IPS-20b (cell line): ENCODE measurements around the gene NDUFS4.

Experiments used
- H3K27ac ChIP-seq: one replicate; pipeline ENCODE4 v1.5.1; 2013; ENCODE audit warnings: low read length
- H3K27me3 ChIP-seq: 2 replicates; pipeline ENCODE4 v1.6.1; 2013; ENCODE audit warnings: mild to moderate bottlenecking, low read length, inconsistent platforms; ENCODE audit not compliant: insufficient read depth
- H3K36me3 ChIP-seq: 2 replicates; pipeline ENCODE4 v1.6.1; 2013; ENCODE audit warnings: low read depth, mild to moderate bottlenecking, inconsistent platforms, low read length, moderate library complexity; ENCODE audit not compliant: insufficient read depth
- H3K4me1 ChIP-seq: 2 replicates; pipeline ENCODE4 v1.6.1; 2013; ENCODE audit warnings: mild to moderate bottlenecking, control low read depth, inconsistent platforms, low read length, moderate library complexity; ENCODE audit not compliant: insufficient read depth
- H3K4me3 ChIP-seq: 2 replicates; pipeline ENCODE4 v1.5.1; 2013; ENCODE audit warnings: mild to moderate bottlenecking, low read length, inconsistent platforms
- H3K9ac ChIP-seq: 2 replicates; pipeline ENCODE4 v1.6.1; 2013; ENCODE audit warnings: low read depth, mild to moderate bottlenecking, inconsistent platforms, low read length, moderate library complexity
- H3K9me3 ChIP-seq: 2 replicates; pipeline ENCODE4 v1.6.1; 2013; ENCODE audit warnings: mild to moderate bottlenecking, low read depth, low read length, inconsistent platforms; ENCODE audit not compliant: insufficient read depth

NDUFS4 gene

GRCh38 chr5:53575101-53575500 is 14.7 kb downstream of the NDUFS4 start:
- Histone ChIP-seq H3K27ac (no peak overlapping the region), H3K4me1 (peaks cover 3% of the 10 kb centered on the region), H3K9ac (no peak overlapping the region), H3K36me3 (no peaks in the 10 kb centered on the region), H3K4me3 (no peak overlapping the region), H3K27me3 (no peaks in the 10 kb centered on the region), H3K9me3 (no peaks in the 10 kb centered on the region)

- Histone ChIP-seq H3K4me3 (no peak overlapping the region), H3K9me3 (no peaks in the 10 kb centered on the region), H3K27me3 (no peaks in the 10 kb centered on the region), H3K9ac (no peak overlapping the region), H3K4me1 (peaks cover 3% of the 10 kb centered on the region), H3K27ac (no peak overlapping the region), H3K36me3 (no peaks in the 10 kb centered on the region)
These were observed 15.4 kb downstream of the NDUFS4 start for GRCh38 chr5:53575831-53576230.

- Histone ChIP-seq H3K4me3 (no peak overlapping the region), H3K9ac (no peak overlapping the region), H3K27me3 (no peaks in the 10 kb centered on the region), H3K27ac (no peak overlapping the region), H3K36me3 (no peaks in the 10 kb centered on the region), H3K9me3 (no peaks in the 10 kb centered on the region), H3K4me1 (peaks cover 3% of the 10 kb centered on the region; the same call in 1 of the 2 replicates)
These were observed 16.2 kb downstream of the NDUFS4 start for GRCh38 chr5:53576674-53577073.

- Histone ChIP-seq H3K4me1 (peaks cover 3% of the 10 kb centered on the region; the same call in 1 of the 2 replicates), H3K4me3 (no peak overlapping the region), H3K36me3 (no peaks in the 10 kb centered on the region), H3K9me3 (no peaks in the 10 kb centered on the region), H3K9ac (no peak overlapping the region), H3K27ac (no peak overlapping the region), H3K27me3 (no peaks in the 10 kb centered on the region)
These were observed 18.4 kb downstream of the NDUFS4 start for GRCh38 chr5:53578854-53579253.

GRCh38 chr5:53580547-53580946 is 20.1 kb downstream of the NDUFS4 start:
- Histone ChIP-seq H3K4me3 (no peak overlapping the region), H3K9me3 (no peaks in the 10 kb centered on the region), H3K4me1 (no peaks in the 10 kb centered on the region), H3K36me3 (no peaks in the 10 kb centered on the region), H3K9ac (no peak overlapping the region), H3K27me3 (no peaks in the 10 kb centered on the region), H3K27ac (no peak overlapping the region)

GRCh38 chr5:53582225-53582624 is 21.8 kb downstream of the NDUFS4 start:
- Histone ChIP-seq H3K9ac (no peak overlapping the region), H3K9me3 (no peaks in the 10 kb centered on the region), H3K27ac (no peak overlapping the region), H3K4me1 (no peaks in the 10 kb centered on the region), H3K36me3 (no peaks in the 10 kb centered on the region), H3K27me3 (no peaks in the 10 kb centered on the region), H3K4me3 (no peak overlapping the region)

GRCh38 chr5:53590759-53591158 is 30.3 kb downstream of the NDUFS4 start:
- Histone ChIP-seq H3K9ac (no peak overlapping the region), H3K36me3 (no peaks in the 10 kb centered on the region), H3K27ac (no peak overlapping the region), H3K4me1 (no peaks in the 10 kb centered on the region), H3K9me3 (no peaks in the 10 kb centered on the region), H3K4me3 (no peak overlapping the region), H3K27me3 (no peaks in the 10 kb centered on the region)

GRCh38 chr5:53594419-53594818 is 34.0 kb downstream of the NDUFS4 start:
- Histone ChIP-seq H3K27ac (no peak overlapping the region), H3K9ac (no peak overlapping the region), H3K36me3 (no peaks in the 10 kb centered on the region), H3K27me3 (no peaks in the 10 kb centered on the region), H3K9me3 (0 out of 2 replicates have a peak, but pooled peaks cover 2% of the 10 kb centered on the region), H3K4me1 (no peaks in the 10 kb centered on the region), H3K4me3 (no peak overlapping the region)

GRCh38 chr5:53597894-53598293 is 37.5 kb downstream of the NDUFS4 start:
- Histone ChIP-seq H3K4me3 (no peak overlapping the region), H3K9me3 (0 out of 2 replicates have a peak, but pooled peaks cover 3% of the 10 kb centered on the region), H3K4me1 (no peaks in the 10 kb centered on the region), H3K9ac (no peak overlapping the region), H3K36me3 (no peaks in the 10 kb centered on the region), H3K27me3 (no peaks in the 10 kb centered on the region), H3K27ac (no peak overlapping the region)

- peaks cover 11% of the 10 kb centered on the region; the same call in 1 of the 2 replicates for H3K36me3 ChIP-seq
- H3K9ac ChIP-seq: no peak overlapping the region
- H3K4me1 ChIP-seq: no peaks in the 10 kb centered on the region
- no peak overlapping the region for H3K4me3 ChIP-seq
- H3K9me3 ChIP-seq: 0 out of 2 replicates have a peak, but pooled peaks cover 3% of the 10 kb centered on the region
- no peaks in the 10 kb centered on the region for H3K27me3 ChIP-seq
- no peak overlapping the region for H3K27ac ChIP-seq
These were observed 41.1 kb downstream of the NDUFS4 start for GRCh38 chr5:53601570-53601969.

- H3K27me3 ChIP-seq: no peaks in the 10 kb centered on the region
- H3K4me3 ChIP-seq: no peak overlapping the region
- no peak overlapping the region for H3K27ac ChIP-seq
- H3K9ac ChIP-seq: no peak overlapping the region
- H3K9me3 ChIP-seq: 0 out of 2 replicates have a peak, but pooled peaks cover 3% of the 10 kb centered on the region
- no peaks in the 10 kb centered on the region for H3K4me1 ChIP-seq
- peaks cover 22% of the 10 kb centered on the region for H3K36me3 ChIP-seq
These were observed 42.7 kb downstream of the NDUFS4 start for GRCh38 chr5:53603009-53603687.

GRCh38 chr5:53604309-53604708 is 43.9 kb downstream of the NDUFS4 start:
- Histone ChIP-seq H3K4me1 (no peaks in the 10 kb centered on the region), H3K27me3 (no peaks in the 10 kb centered on the region), H3K36me3 (peaks cover 31% of the 10 kb centered on the region), H3K9ac (no peak overlapping the region), H3K4me3 (no peak overlapping the region), H3K9me3 (0 out of 2 replicates have a peak, but pooled peaks cover 2% of the 10 kb centered on the region), H3K27ac (no peak overlapping the region)
